COLO829 (cell line): Measurements from ENCODE around the gene SFXN3.

ENCODE experiments used
- DNase-seq: peaks from one replicate; pipeline ENCODE4 v3.0.0; 2012; ENCODE audit warnings: low spot score

The SFXN3 gene

DNA sequence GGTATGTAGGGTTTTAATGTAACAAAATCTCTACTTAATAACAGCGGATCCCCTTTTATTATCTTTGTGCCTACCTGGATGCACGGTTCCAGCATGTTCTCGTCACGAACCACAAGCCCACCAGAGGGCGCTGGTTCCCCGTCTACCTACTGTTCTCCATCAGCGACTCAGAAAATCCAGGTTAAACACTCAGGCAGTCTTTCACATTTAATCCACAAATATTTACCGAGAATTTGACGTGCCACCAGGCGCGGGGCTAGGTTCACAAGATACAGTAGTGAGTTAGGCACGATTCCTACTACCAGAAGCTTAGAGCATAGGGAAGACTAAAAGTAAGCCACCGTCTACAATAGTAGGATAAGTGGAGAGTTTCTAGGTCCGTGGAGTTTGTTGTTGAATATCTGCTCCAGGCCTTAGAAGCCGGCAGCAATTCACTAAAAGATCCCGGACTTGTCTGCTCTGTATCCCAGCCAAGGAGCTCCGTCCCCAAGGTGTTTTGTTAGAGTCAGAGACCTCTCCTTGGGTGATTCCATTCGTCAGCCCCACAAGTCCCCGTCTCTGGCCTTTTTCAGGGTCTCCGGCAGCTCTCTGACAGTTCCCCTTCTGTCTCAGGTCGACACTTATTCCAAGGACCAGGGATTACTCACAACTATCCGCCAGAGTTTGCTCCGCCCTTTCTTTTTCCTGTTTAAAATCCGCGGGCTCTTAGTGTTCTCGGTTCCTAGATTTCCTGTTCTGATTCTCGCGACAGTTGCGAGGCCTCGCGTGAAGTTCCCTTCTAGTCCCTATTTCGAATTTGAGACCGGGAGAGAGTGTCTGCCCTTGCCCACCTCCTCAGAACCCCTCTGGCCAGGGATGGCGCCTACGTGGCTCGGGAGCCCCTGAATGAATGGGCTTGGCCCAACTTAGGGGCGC is 29.3 kb downstream of the SFXN3 start:
- peak; percentile 89 for DNase-seq

GRCh38 chr10:101060951-101061623 is 30.1 kb downstream of the SFXN3 start:
- DNase-seq, result peak; percentile 92

- no peak for DNase-seq
These were observed 30.7 kb downstream of the SFXN3 start, which contains the start of gene KAZALD1 for GRCh38 chr10:101061624-101062231. KAZALD1 (plus strand) TSS chr10:101061989; CDS start chr10:101062593, 604 bp downstream.

DNA sequence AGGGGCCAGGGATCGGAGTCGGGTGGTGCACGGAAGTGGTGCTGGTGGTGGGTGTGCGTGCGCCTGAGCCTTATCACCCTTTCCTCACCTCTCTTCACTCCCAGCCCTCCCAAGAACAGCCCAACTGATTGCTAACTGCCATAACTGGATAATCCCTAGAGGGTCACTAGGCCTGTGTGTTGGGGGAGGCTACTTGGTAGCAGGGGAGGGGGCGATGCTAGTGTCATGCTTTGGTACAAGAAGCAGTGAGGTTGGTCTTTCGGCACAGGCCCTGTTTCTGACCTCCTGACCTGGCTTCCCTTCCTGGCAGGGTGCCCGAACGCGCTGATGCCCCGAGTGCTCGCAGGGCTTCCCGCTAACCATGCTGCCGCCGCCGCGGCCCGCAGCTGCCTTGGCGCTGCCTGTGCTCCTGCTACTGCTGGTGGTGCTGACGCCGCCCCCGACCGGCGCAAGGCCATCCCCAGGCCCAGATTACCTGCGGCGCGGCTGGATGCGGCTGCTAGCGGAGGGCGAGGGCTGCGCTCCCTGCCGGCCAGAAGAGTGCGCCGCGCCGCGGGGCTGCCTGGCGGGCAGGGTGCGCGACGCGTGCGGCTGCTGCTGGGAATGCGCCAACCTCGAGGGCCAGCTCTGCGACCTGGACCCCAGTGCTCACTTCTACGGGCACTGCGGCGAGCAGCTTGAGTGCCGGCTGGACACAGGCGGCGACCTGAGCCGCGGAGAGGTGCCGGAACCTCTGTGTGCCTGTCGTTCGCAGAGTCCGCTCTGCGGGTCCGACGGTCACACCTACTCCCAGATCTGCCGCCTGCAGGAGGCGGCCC is 31.4 kb downstream of the SFXN3 start:
- DNase-seq, result no peak

DNA sequence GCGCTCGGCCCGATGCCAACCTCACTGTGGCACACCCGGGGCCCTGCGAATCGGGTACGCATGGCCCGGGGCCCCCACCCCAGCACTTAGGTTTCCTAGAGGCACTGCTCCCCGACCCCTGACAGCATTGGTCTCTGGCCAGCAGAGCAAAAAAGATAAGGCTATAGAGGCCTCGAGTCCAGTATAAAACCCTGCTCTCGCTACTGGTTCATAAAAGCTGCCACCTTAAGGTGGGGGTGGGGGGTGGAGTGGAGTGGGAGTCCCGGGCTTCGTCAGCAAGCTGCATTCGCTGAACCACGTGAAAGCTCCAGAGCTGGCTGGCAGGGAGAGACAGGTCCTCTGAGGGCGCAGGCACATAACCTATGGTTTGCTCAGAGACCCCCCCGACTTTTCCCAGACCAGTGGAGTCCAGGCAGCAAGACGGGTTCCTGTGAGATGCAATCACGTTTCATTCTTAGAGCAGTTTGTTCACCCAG is 32.1 kb downstream of the SFXN3 start:
- DNase-seq, result no peak

GRCh38 chr10:101063548-101064414 is 32.7 kb downstream of the SFXN3 start:
- DNase-seq, result no peak

GRCh38 chr10:101064415-101065030 is 33.5 kb downstream of the SFXN3 start:
- no peak for DNase-seq

DNA sequence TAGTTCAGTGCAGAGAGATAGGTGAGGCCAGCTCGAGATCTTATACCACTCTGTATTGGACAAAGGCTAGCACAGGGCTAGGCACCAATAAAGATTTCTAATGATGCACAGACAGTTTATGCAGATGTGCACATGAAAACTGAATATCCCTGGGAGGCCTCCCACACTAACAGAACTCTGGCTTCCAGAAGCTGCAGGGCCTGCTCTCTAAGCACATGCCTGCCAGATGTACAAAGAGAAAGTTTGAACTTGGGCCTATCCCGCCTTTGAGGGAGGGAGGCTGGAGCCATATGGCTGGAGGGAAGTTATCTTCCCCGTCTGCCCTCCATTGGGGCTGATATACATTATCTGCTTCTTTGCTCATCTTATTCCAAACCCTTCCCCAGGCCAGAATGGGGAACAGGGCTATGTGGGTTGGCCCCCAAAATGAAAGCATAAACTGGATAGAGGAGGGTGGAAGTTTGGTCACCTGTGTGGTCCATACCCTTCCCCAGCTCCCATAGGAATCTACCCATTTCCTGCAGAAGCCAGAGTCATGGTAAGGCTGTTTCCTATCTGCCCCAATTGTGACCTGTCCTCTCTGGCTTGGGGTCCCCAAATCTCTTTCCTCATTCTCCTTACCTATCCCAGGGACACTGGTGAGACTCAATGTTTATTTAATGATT is 34.6 kb downstream of the SFXN3 start:
- no peak for DNase-seq

- DNase-seq, result peak; percentile 40
These were observed 35.3 kb downstream of the SFXN3 start for GRCh38 chr10:101066146-101066895.

GRCh38 chr10:101066896-101067355 is 35.9 kb downstream of the SFXN3 start:
- DNase-seq, result no peak

GRCh38 chr10:101067356-101068083 is 36.5 kb downstream of the SFXN3 start:
- peak; percentile 56 for DNase-seq

DNA sequence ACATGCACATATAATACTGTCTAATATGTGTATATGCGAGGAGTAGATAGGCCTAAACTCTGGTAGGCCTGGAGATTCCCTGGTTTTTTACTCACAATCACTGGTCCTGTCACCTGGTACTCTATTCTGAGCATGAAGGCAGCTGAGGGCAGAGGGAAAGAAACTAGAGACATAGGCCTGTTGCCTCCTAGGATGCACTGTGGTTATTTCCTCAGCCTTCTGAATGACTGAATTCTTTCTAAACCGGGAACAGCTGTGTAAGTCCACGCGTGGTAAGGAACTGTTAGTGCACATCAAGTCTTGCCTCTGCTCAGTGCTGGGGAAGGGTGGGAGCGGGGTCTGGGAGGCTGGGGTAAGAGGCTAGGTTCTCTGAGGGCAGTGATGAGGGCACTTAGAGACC is 38.4 kb downstream of the SFXN3 start:
- DNase-seq, result no peak

- no peak for DNase-seq
These were observed 39.1 kb downstream of the SFXN3 start for GRCh38 chr10:101070098-101070497.

GRCh38 chr10:101071267-101071884 is 40.3 kb downstream of the SFXN3 start:
- no peak for DNase-seq

DNA sequence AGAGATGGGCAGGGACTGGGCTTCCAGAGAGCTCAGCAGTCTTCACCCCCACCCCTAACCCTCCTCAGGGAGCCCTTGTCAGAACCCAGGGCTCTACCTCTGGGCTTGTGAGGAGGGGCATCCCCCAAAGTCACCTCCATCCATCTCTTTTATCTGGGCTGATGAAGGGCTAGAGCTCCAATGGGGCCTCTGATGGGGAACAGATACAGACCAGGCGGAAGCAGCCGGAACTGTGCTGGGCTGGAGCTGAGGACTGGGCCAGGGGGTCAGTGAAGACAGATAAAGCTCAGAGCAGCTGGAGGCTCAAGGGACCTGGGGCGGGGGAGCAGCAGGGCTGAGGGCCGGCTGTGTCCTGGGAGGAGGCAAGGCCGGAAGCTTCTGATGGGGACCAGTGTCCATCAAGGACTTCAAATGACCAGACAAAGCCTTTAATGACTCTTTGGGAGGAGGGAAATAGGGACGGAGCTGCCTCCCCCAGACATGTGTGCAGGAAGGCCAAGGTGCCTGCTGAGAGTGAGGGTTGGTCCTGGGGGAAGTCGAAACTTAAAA is 40.9 kb downstream of the SFXN3 start:
- no peak for DNase-seq

GRCh38 chr10:101072923-101073322 is 41.9 kb downstream of the SFXN3 start:
- no peak for DNase-seq

GRCh38 chr10:101073631-101074030 is 42.6 kb downstream of the SFXN3 start:
- DNase-seq, result no peak
